NT2/D1 (cell line): ENCODE data around the gene CHRNB4.

ENCODE experiments used
- SUZ12 ChIP-seq: IDR thresholded peaks from 2 replicates; pipeline ENCODE4 v1.6.1; 2011; ENCODE audit not compliant: insufficient read length, insufficient read depth; ENCODE audit errors: extremely low read depth
- YY1 ChIP-seq: IDR thresholded peaks from 2 replicates; pipeline ENCODE4 v1.6.1; 2011; ENCODE audit not compliant: insufficient read length, insufficient read depth
- ZNF274 ChIP-seq: IDR thresholded peaks from 2 replicates; pipeline ENCODE4 v1.6.1; 2011; ENCODE audit warnings: mild to moderate bottlenecking, low read depth, low read length

- TF ChIP-seq SUZ12 (no peak), ZNF274 (no peak), YY1 (no peak)
Observed at GRCh38 chr15:78619022-78619950, 21.7 kb downstream of the CHRNB4 start.
